Naive thymus-derived CD4-positive, alpha-beta T cell (primary cell): ENCODE results near the gene NRP1. TPM values are rescaled to one million over a fixed set of nuclear protein-coding genes. Genes with fewer than 3 reads are reported as not detected.
"Not testable (repeated sequence)": the region's sequence is repeated elsewhere in the genome, so short reads cannot be mapped to it uniquely, and the experiment has no call there.

Experiments
- ATAC-seq: fragments of 150-1000 bp; cut with Tn5 transposase; 2 replicates; pipeline ENCODE4 v1.10.0; 2021; ENCODE audit warnings: mild to moderate bottlenecking, moderate library complexity
- CTCF ChIA-PET: fragments of 350-600 bp; sonication (Branson Sonifier 250); formaldehyde crosslinking; loops from one replicate; lab custom pipeline; 2021; ENCODE audit warnings: antibody characterized with exemption; lab: Charles Lee
- POLR2A ChIA-PET: fragments of 350-600 bp; sonication (Branson Sonifier 250); formaldehyde crosslinking; loops from one replicate; lab custom pipeline; 2021; ENCODE audit warnings: antibody characterized with exemption, inconsistent platforms; lab: Charles Lee
- DNase-seq, 9 donors: peaks; one replicate each; pipeline versions ENCODE4 v3.0.0 to v3.0.0-alpha.2; 2020 to 2022; ENCODE audit warnings: mixed read lengths in 1 of 9
- H3K27ac ChIP-seq: one replicate; pipeline ENCODE4 v1.7.0; 2013; ENCODE audit warnings: mild to moderate bottlenecking, low read depth, low read length, moderate library complexity
- H3K27me3 ChIP-seq, 2 donors: one replicate each; pipeline ENCODE4 v1.7.0; 2013; ENCODE audit warnings: low read length in 2 of 2, mild to moderate bottlenecking in 2 of 2, moderate library complexity in 2 of 2; ENCODE audit not compliant: control insufficient read depth in 2 of 2, insufficient read depth in 2 of 2
- H3K36me3 ChIP-seq, 3 experiments: 1 replicate in 2 of 3; 2 replicates in 1 of 3; pipeline ENCODE4 v1.7.0; 2013; ENCODE audit warnings: low read length in 3 of 3, mild to moderate bottlenecking in 3 of 3, moderate library complexity in 1 of 3; ENCODE audit not compliant: insufficient read depth in 3 of 3, control insufficient read depth in 2 of 3
- H3K4me1 ChIP-seq, 2 donors: one replicate each; pipeline ENCODE4 v1.7.0; 2013; ENCODE audit warnings: low read length in 2 of 2, mild to moderate bottlenecking in 2 of 2, moderate library complexity in 1 of 2; ENCODE audit not compliant: control insufficient read depth in 2 of 2, insufficient read depth in 2 of 2
- H3K4me3 ChIP-seq: 2 replicates; pipeline ENCODE4 v1.7.0; 2013; ENCODE audit warnings: mild to moderate bottlenecking, low read length
- H3K9me3 ChIP-seq, 3 experiments: 1 replicate in 2 of 3; 2 replicates in 1 of 3; pipeline ENCODE4 v1.7.0; 2013; ENCODE audit warnings: low read length in 3 of 3; ENCODE audit not compliant: control insufficient read depth in 2 of 3
- H3K27ac Mint-ChIP-seq, 9 donors: one replicate each; pipeline ENCODE4 v1.8.0; 2020 to 2022; ENCODE audit warnings: mixed read lengths in 9 of 9, mild to moderate bottlenecking in 8 of 9, moderate library complexity in 5 of 9, inconsistent platforms in 2 of 9
- H3K27me3 Mint-ChIP-seq, 5 donors: one replicate each; pipeline ENCODE4 v1.8.0; 2021 to 2022; ENCODE audit warnings: mixed read lengths in 5 of 5, mild to moderate bottlenecking in 1 of 5
- H3K36me3 Mint-ChIP-seq, 5 donors: one replicate each; pipeline ENCODE4 v1.8.0; 2020 to 2022; ENCODE audit warnings: mixed read lengths in 5 of 5, mild to moderate bottlenecking in 3 of 5, inconsistent platforms in 1 of 5
- H3K4me1 Mint-ChIP-seq, 7 donors: one replicate each; pipeline ENCODE4 v1.8.0; 2020 to 2022; ENCODE audit warnings: mixed read lengths in 7 of 7, mild to moderate bottlenecking in 3 of 7, inconsistent platforms in 1 of 7
- H3K4me3 Mint-ChIP-seq, 10 donors: one replicate each; pipeline ENCODE4 v1.8.0; 2020 to 2022; ENCODE audit warnings: mild to moderate bottlenecking in 10 of 10, mixed read lengths in 10 of 10, moderate library complexity in 6 of 10, inconsistent platforms in 2 of 10
- H3K9me3 Mint-ChIP-seq, 11 donors: one replicate each; pipeline ENCODE4 v1.8.0; 2020 to 2022; ENCODE audit warnings: mixed read lengths in 11 of 11, mild to moderate bottlenecking in 4 of 11, inconsistent platforms in 1 of 11, moderate library complexity in 1 of 11
- intact Hi-C, 2 donors: fragments of 100-400 bp; cut with micrococcal nuclease; formaldehyde crosslinking; loops; one replicate each; pipeline ENCODE4 v1.15.1; 2023
- polyA plus RNA-seq, 2 donors: library from polyadenylated mRNA; unstranded; fragments of 300-500 nt; fragmentation: Illumina TruSeq; gene quantifications; one replicate each; pipeline ENCODE4 v1.2.3, GENCODE V29; 2021
- total RNA-seq, 6 experiments: library from RNA in 5 of 6; stranded (reverse) in 5 of 6; gene quantifications; 1 replicate in 5 of 6; 2 replicates in 1 of 6; pipeline ENCODE4 v1.2.3 and lab custom pipeline; 2021 to 2026

The NRP1 gene
- total and polyA plus RNA-seq, 7 experiments from 2014 or later, result 0.72 to 4.6 (median 1.6) TPM; not detected in 2

GRCh38 chr10:33223326-33224000, 111.0 kb downstream of the NRP1 start:
- H3K36me3 Mint-ChIP-seq, result no peaks in the 10 kb centered on the region
- no peak overlapping the region for H3K27ac ChIP-seq
- no peaks in the 10 kb centered on the region for H3K4me1 ChIP-seq
- ATAC-seq (no peak), DNase-seq (no peak)
- H3K4me3 Mint-ChIP-seq, result no peak overlapping the region
- H3K9me3 ChIP-seq, result no peaks in the 10 kb centered on the region
- H3K27me3 Mint-ChIP-seq, result peaks cover 0 to 5% (median 4%) of the 10 kb centered on the region in 5 donors
- intact Hi-C loops, result no loop called here
- no peak overlapping the region for H3K27ac Mint-ChIP-seq
- no peak overlapping the region for H3K4me3 ChIP-seq
- H3K36me3 ChIP-seq, result no peaks in the 10 kb centered on the region
- POLR2A ChIA-PET, result no interaction called here
- H3K9me3 Mint-ChIP-seq, result peaks cover 0 to 4% (median 0%) of the 10 kb centered on the region in 11 donors
- no peaks in the 10 kb centered on the region for H3K4me1 Mint-ChIP-seq
- H3K27me3 ChIP-seq, result no peaks in the 10 kb centered on the region
- CTCF ChIA-PET, result no interaction called here

DNA sequence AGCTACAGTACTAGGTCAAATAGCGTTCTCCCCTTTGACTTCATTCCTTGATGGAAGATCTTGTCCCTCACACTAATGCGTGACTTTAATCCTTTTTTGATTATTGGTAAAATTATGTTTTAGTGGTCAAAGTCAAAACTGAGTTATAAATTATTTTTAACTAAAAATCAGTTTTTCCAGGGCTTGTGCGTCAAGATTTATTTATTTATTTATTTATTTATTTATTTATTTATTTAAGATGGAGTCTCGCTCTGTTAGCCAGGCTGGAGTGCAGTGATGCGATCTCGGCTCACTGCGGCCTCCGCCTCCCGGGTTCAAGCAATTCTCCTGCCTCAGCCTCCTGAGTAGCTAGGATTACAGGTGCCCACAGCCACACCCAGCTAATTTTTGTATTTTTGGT, 112.2 kb downstream of the NRP1 start:
- DNase-seq, H3K4me3 ChIP-seq, H3K4me1 Mint-ChIP-seq, intact Hi-C loops, H3K9me3 Mint-ChIP-seq, H3K36me3 Mint-ChIP-seq, H3K4me1 ChIP-seq, H3K27ac Mint-ChIP-seq, H3K9me3 ChIP-seq, ATAC-seq, H3K4me3 Mint-ChIP-seq, H3K27me3 Mint-ChIP-seq, POLR2A ChIA-PET, H3K36me3 ChIP-seq, H3K27me3 ChIP-seq, CTCF ChIA-PET, H3K27ac ChIP-seq: not testable (repeated sequence)

DNA sequence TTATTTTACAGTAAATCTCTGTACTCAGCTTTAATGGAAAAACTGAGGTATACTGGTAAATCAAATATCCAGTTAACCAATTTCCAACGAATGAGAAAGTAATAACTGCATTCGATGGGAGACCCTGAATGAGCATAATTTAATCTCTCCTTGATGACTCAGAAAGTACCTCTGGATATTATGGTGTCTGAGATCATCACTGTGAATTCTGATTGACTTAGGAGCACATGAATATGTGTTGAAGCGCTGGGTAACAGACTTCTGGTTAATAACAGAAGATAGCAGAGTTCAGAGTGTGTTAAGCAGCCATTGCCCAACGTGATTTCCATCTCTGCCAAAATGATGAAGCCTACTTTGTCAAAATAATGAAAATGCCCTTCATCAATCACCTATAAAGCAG, 116.6 kb downstream of the NRP1 start:
- intact Hi-C loops, result no loop called here
- DNase-seq (no peak), ATAC-seq (no peak)
- Mint-ChIP-seq H3K27ac (no peak overlapping the region), H3K9me3 (peaks cover 0 to 7% (median 0%) of the 10 kb centered on the region in 11 donors), H3K4me3 (no peak overlapping the region), H3K36me3 (peaks cover 0 to 7% (median 0%) of the 10 kb centered on the region in 5 donors), H3K27me3 (no peaks in the 10 kb centered on the region), H3K4me1 (peaks cover 6 to 24% (median 17%) of the 10 kb centered on the region in 7 donors)
- H3K27me3 ChIP-seq, result no peaks in the 10 kb centered on the region
- no peaks in the 10 kb centered on the region for H3K4me1 ChIP-seq
- H3K9me3 ChIP-seq, result no peaks in the 10 kb centered on the region
- H3K4me3 ChIP-seq, result no peak overlapping the region
- H3K36me3 ChIP-seq, result no peaks in the 10 kb centered on the region
- CTCF ChIA-PET, result interaction anchor here (1.0 to 1.1 kb wide), 2 partner anchors 12 to 25 kb away, joined by 3 to 4 read pairs; no protein-coding TSS in a partner anchor
- POLR2A ChIA-PET, result no interaction called here
- no peak overlapping the region for H3K27ac ChIP-seq

DNA sequence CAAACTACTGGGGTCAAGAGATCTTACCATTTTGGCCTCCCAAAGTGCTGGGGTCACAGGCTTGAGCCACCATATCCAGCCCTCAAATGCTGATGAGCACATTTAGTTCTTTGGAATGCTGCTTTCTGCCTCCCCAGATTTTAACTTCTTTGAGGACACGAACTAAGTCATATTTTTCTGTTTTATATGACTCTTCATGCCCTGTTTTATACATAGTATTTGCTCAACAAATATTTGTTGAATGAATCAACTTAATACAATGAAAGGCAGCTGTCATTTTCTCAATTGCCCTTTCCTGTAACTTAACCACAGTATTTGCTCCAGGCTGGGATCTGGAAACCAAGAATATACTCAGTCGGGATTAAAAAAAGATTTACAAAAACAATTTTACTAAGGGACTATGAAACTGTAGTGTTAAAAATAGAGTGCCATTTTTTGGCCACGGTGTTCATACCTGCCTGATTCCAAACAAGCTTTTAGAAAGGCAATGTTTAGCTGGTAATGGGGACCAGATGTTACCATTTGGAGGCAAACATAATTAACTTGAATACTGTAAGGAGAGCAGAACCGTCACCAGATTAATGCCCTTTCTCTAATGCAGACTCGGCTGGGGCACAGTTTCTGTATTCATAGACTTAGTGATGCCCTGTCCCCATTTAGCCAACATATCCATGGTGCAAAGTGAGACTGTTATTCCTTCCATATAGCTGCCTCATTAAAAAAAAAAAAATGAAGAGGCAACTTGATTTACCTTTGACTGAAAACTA, 117.6 kb downstream of the NRP1 start:
- DNase-seq, result no peak
- H3K9me3 ChIP-seq, result no peaks in the 10 kb centered on the region
- no peak overlapping the region for H3K4me3 ChIP-seq
- peaks cover 6 to 24% (median 18%) of the 10 kb centered on the region in 7 donors for H3K4me1 Mint-ChIP-seq
- peaks cover 0 to 9% (median 0%) of the 10 kb centered on the region in 5 donors for H3K36me3 Mint-ChIP-seq
- ChIA-PET POLR2A (interaction anchor here (0.6 kb wide), 1 partner anchor 34 kb away, joined by 7 read pairs; no protein-coding TSS in a partner anchor), CTCF (interaction anchor here (1.0 to 1.1 kb wide), 2 partner anchors 11 to 24 kb away, joined by 3 to 4 read pairs; no protein-coding TSS in a partner anchor)
- no peak for ATAC-seq
- H3K4me3 Mint-ChIP-seq, result no peak overlapping the region
- H3K36me3 ChIP-seq, result no peaks in the 10 kb centered on the region
- H3K9me3 Mint-ChIP-seq, result peaks cover 0 to 7% (median 0%) of the 10 kb centered on the region in 11 donors
- H3K27me3 Mint-ChIP-seq, result no peaks in the 10 kb centered on the region
- H3K27ac ChIP-seq, result no peak overlapping the region
- intact Hi-C loops, result no loop called here
- H3K27me3 ChIP-seq, result no peaks in the 10 kb centered on the region
- no peaks in the 10 kb centered on the region for H3K4me1 ChIP-seq
- H3K27ac Mint-ChIP-seq, result no peak overlapping the region

DNA sequence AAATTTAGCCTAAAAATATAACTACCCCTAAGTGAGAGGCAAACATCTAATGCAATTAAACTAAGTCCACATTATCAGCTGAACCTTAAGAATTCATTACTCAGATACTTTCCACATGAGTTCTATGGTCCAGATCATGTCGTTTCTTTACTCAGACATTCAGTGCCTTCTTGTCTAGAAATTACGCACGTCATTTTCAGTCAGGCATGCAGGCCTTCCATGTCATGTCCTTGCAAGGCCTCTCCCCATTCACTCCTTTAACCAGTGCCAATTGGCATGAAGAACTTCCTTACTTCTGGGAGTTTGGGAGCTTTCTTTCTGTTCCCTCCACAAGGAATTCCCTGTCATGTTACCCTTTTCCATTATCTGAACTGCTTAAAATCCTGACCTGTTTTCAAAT, 118.8 kb downstream of the NRP1 start:
- Histone ChIP-seq H3K4me1 (no peaks in the 10 kb centered on the region), H3K36me3 (no peaks in the 10 kb centered on the region), H3K27me3 (no peaks in the 10 kb centered on the region), H3K9me3 (no peaks in the 10 kb centered on the region), H3K27ac (no peak overlapping the region), H3K4me3 (no peak overlapping the region)
- no peak for ATAC-seq
- peaks cover 0 to 5% (median 0%) of the 10 kb centered on the region in 11 donors for H3K9me3 Mint-ChIP-seq
- peak overlapping the region in 1 of 9 donors; percentile 65 for H3K27ac Mint-ChIP-seq
- ChIA-PET CTCF (interaction anchor here (1.4 kb wide), 1 partner anchor 22 kb away, joined by 3 read pairs; no protein-coding TSS in a partner anchor), POLR2A (no interaction called here)
- peaks cover 13 to 36% (median 28%) of the 10 kb centered on the region in 7 donors for H3K4me1 Mint-ChIP-seq
- DNase-seq, result no peak
- peaks cover 0 to 9% (median 0%) of the 10 kb centered on the region in 5 donors for H3K36me3 Mint-ChIP-seq
- intact Hi-C loops, result no loop called here
- H3K4me3 Mint-ChIP-seq, result no peak overlapping the region
- H3K27me3 Mint-ChIP-seq, result no peaks in the 10 kb centered on the region

- H3K27me3 ChIP-seq, result no peaks in the 10 kb centered on the region
- H3K27me3 Mint-ChIP-seq, result no peaks in the 10 kb centered on the region
- peaks cover 0 to 9% (median 0%) of the 10 kb centered on the region in 5 donors for H3K36me3 Mint-ChIP-seq
- no peaks in the 10 kb centered on the region for H3K9me3 ChIP-seq
- H3K4me1 ChIP-seq, result no peaks in the 10 kb centered on the region
- no peak overlapping the region for H3K27ac ChIP-seq
- no peak overlapping the region for H3K4me3 ChIP-seq
- no peak overlapping the region for H3K4me3 Mint-ChIP-seq
- DNase-seq (peak in 1 of 9 donors; percentile 21), ATAC-seq (peak; percentile 39)
- POLR2A ChIA-PET, result no interaction called here
- H3K36me3 ChIP-seq, result no peaks in the 10 kb centered on the region
- intact Hi-C loops, result no loop called here
- H3K4me1 Mint-ChIP-seq, result peaks cover 13 to 40% (median 30%) of the 10 kb centered on the region in 7 donors
- peaks cover 0 to 5% (median 0%) of the 10 kb centered on the region in 11 donors for H3K9me3 Mint-ChIP-seq
- peak overlapping the region in 6 of 9 donors; percentile 6 to 65 (median 40) for H3K27ac Mint-ChIP-seq
- CTCF ChIA-PET, result interaction anchor here (1.4 kb wide), 1 partner anchor 22 kb away, joined by 3 read pairs; no protein-coding TSS in a partner anchor
Measured at GRCh38 chr10:33215154-33215553, 119.3 kb downstream of the NRP1 start.
